ENCODE results near the gene NMNAT1. TPM values are rescaled to one million over a fixed set of nuclear protein-coding genes. Genes with fewer than 3 reads are reported as not detected.

NMNAT1 gene
- total and polyA plus RNA-seq, 2 experiments from 2014 or later, result 6.8 to 10.2 TPM

- peak overlapping the region; percentile 72 for H3K27ac ChIP-seq
- H3K36me3 ChIP-seq (replicated peaks; ENCODE audit: insufficient read depth, low read depth), result no peaks in the 10 kb centered on the region
- no peaks in the 10 kb centered on the region for H3K9me2 ChIP-seq (replicated peaks; ENCODE audit: insufficient read depth)
- H3K27me3 ChIP-seq, result no peaks in the 10 kb centered on the region
- peak overlapping the region; percentile 69 for H2AFZ ChIP-seq
- TF ChIP-seq, protein P1, sequence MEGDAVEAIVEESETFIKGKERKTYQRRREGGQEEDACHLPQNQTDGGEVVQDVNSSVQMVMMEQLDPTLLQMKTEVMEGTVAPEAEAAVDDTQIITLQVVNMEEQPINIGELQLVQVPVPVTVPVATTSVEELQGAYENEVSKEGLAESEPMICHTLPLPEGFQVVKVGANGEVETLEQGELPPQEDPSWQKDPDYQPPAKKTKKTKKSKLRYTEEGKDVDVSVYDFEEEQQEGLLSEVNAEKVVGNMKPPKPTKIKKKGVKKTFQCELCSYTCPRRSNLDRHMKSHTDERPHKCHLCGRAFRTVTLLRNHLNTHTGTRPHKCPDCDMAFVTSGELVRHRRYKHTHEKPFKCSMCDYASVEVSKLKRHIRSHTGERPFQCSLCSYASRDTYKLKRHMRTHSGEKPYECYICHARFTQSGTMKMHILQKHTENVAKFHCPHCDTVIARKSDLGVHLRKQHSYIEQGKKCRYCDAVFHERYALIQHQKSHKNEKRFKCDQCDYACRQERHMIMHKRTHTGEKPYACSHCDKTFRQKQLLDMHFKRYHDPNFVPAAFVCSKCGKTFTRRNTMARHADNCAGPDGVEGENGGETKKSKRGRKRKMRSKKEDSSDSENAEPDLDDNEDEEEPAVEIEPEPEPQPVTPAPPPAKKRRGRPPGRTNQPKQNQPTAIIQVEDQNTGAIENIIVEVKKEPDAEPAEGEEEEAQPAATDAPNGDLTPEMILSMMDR (IDR thresholded peaks at IDR 0.05; ENCODE audit: poor library complexity), result no peak
- TF ChIP-seq EZH2phosphoT487 (IDR thresholded peaks at IDR 0.05; ENCODE audit: low read depth, severe bottlenecking, unreplicated experiment) (no peak), EZH2 (IDR thresholded peaks at IDR 0.05; ENCODE audit: borderline replicate concordance) (no peak)
- peak overlapping the region; percentile 94 for H3K4me2 ChIP-seq
- peak overlapping the region; percentile 91 for H3K4me3 ChIP-seq
- H3K9me3 ChIP-seq (ENCODE audit: low read depth), result no peaks in the 10 kb centered on the region
- peak; percentile 50 for DNase-seq (ENCODE audit: low spot score)
- peaks cover 16% of the 10 kb centered on the region for H3K4me1 ChIP-seq (ENCODE audit: insufficient read depth)
- no peaks in the 10 kb centered on the region for H4K20me1 ChIP-seq (ENCODE audit: insufficient read depth, poor library complexity, severe bottlenecking)
- 3% methylated on average over 29 of the region's 47 CpGs for WGBS (ENCODE audit: low lambda C conversion rate, missing lambda C conversion rate)
- H3K79me2 ChIP-seq, result peaks cover 47% of the 10 kb centered on the region
Observed at GRCh38 chr1:9909234-9910046, 33.8 kb upstream of the NMNAT1 start.

GRCh38 chr1:9910076-9910422, 33.2 kb upstream of the NMNAT1 start, which contains the start of gene CTNNBIP1:
CTNNBIP1 (minus strand) TSS chr1:9910269; CDS start chr1:9872064, 38,205 bp downstream.
- Histone ChIP-seq H3K4me1 (ENCODE audit: insufficient read depth) (peaks cover 21% of the 10 kb centered on the region), H3K9me3 (ENCODE audit: low read depth) (no peaks in the 10 kb centered on the region), H3K79me2 (peaks cover 42% of the 10 kb centered on the region), H3K9me2 (replicated peaks; ENCODE audit: insufficient read depth) (no peaks in the 10 kb centered on the region), H3K4me3 (peak within 1 kb of the TSS; percentile 91), H3K36me3 (replicated peaks; ENCODE audit: insufficient read depth, low read depth) (no peaks in the 10 kb centered on the region), H2AFZ (peak within 1 kb of the TSS; percentile 70), H4K20me1 (ENCODE audit: insufficient read depth, poor library complexity, severe bottlenecking) (no peaks in the 10 kb centered on the region), H3K27me3 (no peaks in the 10 kb centered on the region), H3K4me2 (peak within 1 kb of the TSS; percentile 94), H3K27ac (peak within 1 kb of the TSS; percentile 90)
- TF ChIP-seq, protein P1 (IDR thresholded peaks at IDR 0.05; ENCODE audit: poor library complexity), result no peak
- TF ChIP-seq EZH2phosphoT487 (IDR thresholded peaks at IDR 0.05; ENCODE audit: low read depth, severe bottlenecking, unreplicated experiment) (no peak), EZH2 (IDR thresholded peaks at IDR 0.05; ENCODE audit: borderline replicate concordance) (no peak)
- no peak for DNase-seq (ENCODE audit: low spot score)
- 0% methylated on average over 14 of the region's 55 CpGs for WGBS (ENCODE audit: low lambda C conversion rate, missing lambda C conversion rate)

- H3K27ac ChIP-seq, result peak overlapping the region; percentile 90
- H2AFZ ChIP-seq, result peak overlapping the region; percentile 70
- H3K4me2 ChIP-seq, result peak overlapping the region; percentile 76
- no peaks in the 10 kb centered on the region for H3K9me3 ChIP-seq (ENCODE audit: low read depth)
- H4K20me1 ChIP-seq (ENCODE audit: insufficient read depth, poor library complexity, severe bottlenecking), result no peaks in the 10 kb centered on the region
- 3% methylated on average over 17 of the region's 45 CpGs for WGBS (ENCODE audit: low lambda C conversion rate, missing lambda C conversion rate)
- TF ChIP-seq EZH2phosphoT487 (IDR thresholded peaks at IDR 0.05; ENCODE audit: low read depth, severe bottlenecking, unreplicated experiment), result no peak
- no peak for TF ChIP-seq EZH2 (IDR thresholded peaks at IDR 0.05; ENCODE audit: borderline replicate concordance)
- TF ChIP-seq, protein P1 (IDR thresholded peaks at IDR 0.05; ENCODE audit: poor library complexity), result no peak
- no peaks in the 10 kb centered on the region for H3K36me3 ChIP-seq (replicated peaks; ENCODE audit: insufficient read depth, low read depth)
- H3K79me2 ChIP-seq, result peaks cover 41% of the 10 kb centered on the region
- H3K4me3 ChIP-seq, result peak overlapping the region; percentile 41
- no peaks in the 10 kb centered on the region for H3K27me3 ChIP-seq
- peaks cover 21% of the 10 kb centered on the region for H3K4me1 ChIP-seq (ENCODE audit: insufficient read depth)
- DNase-seq (ENCODE audit: low spot score), result peak; percentile 99
- H3K9me2 ChIP-seq (replicated peaks; ENCODE audit: insufficient read depth), result no peaks in the 10 kb centered on the region
Observed at GRCh38 chr1:9910423-9911178, 32.7 kb upstream of the NMNAT1 start.
